Brain microvascular endothelial cell (primary cell): Measurements from ENCODE around the gene ING3.

Source experiments
- DNase-seq: peaks from one replicate; pipeline ENCODE4 v3.0.0-alpha.2; 2020
- H3K27ac ChIP-seq: fragments of 250-450 bp; sonication (Bioruptor Pico); 2 replicates; pipeline ENCODE4 v1.5.1; 2020; ENCODE audit warnings: mild to moderate bottlenecking, moderate library complexity
- H3K27me3 ChIP-seq: fragments of 250-450 bp; sonication (Bioruptor Pico); replicated peaks from 2 replicates; pipeline ENCODE4 v1.5.1; 2020; ENCODE audit warnings: mild to moderate bottlenecking
- H3K36me3 ChIP-seq: fragments of 250-450 bp; sonication (Bioruptor Pico); replicated peaks from 2 replicates; pipeline ENCODE4 v1.5.1; 2020; ENCODE audit warnings: mild to moderate bottlenecking
- H3K4me3 ChIP-seq: 2 replicates; pipeline ENCODE4 v1.5.1; 2011; ENCODE audit warnings: low read depth, mild to moderate bottlenecking, control low read depth, low read length, moderate library complexity
- CTCF ChIP-seq: IDR thresholded peaks from 2 replicates; pipeline ENCODE4 v1.5.1; 2011; ENCODE audit warnings: low read depth, mild to moderate bottlenecking, moderate library complexity, low read length, control low read depth, inconsistent platforms; ENCODE audit errors: missing control alignments
- in situ Hi-C: cut with HindIII; loops from 2 replicates; pipeline ENCODE4 v1.10.0; 2017; ENCODE audit warnings: low sequenced_read_pairs, low pct_ligation_motif_present

ING3 gene

GRCh38 chr7:120927454-120928103 is 23.0 kb upstream of the ING3 start:
- Histone ChIP-seq H3K27me3 (no peaks in the 10 kb centered on the region), H3K27ac (no peak overlapping the region), H3K4me3 (no peak overlapping the region), H3K36me3 (no peaks in the 10 kb centered on the region)
- TF ChIP-seq CTCF, result no peak
- in situ Hi-C loops, result no loop called here
- no peak for DNase-seq

- Histone ChIP-seq H3K27ac (no peak overlapping the region), H3K27me3 (no peaks in the 10 kb centered on the region), H3K36me3 (no peaks in the 10 kb centered on the region), H3K4me3 (no peak overlapping the region)
- DNase-seq, result no peak
- in situ Hi-C loops, result no loop called here
- no peak for TF ChIP-seq CTCF
Measured at GRCh38 chr7:120931243-120931642, 19.3 kb upstream of the ING3 start.

GRCh38 chr7:120933475-120933874 is 17.1 kb upstream of the ING3 start:
- H3K36me3 ChIP-seq, result no peaks in the 10 kb centered on the region
- no peak overlapping the region for H3K4me3 ChIP-seq
- no peak for TF ChIP-seq CTCF
- no peak overlapping the region for H3K27ac ChIP-seq
- no peak for DNase-seq
- no peaks in the 10 kb centered on the region for H3K27me3 ChIP-seq
- in situ Hi-C loops, result no loop called here

GRCh38 chr7:120939345-120939744 is 11.2 kb upstream of the ING3 start:
- in situ Hi-C loops, result no loop called here

GRCh38 chr7:120941064-120941463 is 9.5 kb upstream of the ING3 start:
- Histone ChIP-seq H3K4me3 (no peak overlapping the region), H3K27me3 (no peaks in the 10 kb centered on the region), H3K36me3 (no peaks in the 10 kb centered on the region), H3K27ac (no peak overlapping the region)
- no peak for DNase-seq
- in situ Hi-C loops, result no loop called here
- TF ChIP-seq CTCF, result no peak

More at GRCh38 chr7:120939345-120939744, 11.2 kb upstream of the ING3 start:
- DNase-seq, result no peak
- TF ChIP-seq CTCF, result no peak
- no peaks in the 10 kb centered on the region for H3K27me3 ChIP-seq
- no peaks in the 10 kb centered on the region for H3K36me3 ChIP-seq
- no peak overlapping the region for H3K4me3 ChIP-seq
- H3K27ac ChIP-seq, result no peak overlapping the region

GRCh38 chr7:120941856-120942255 is 8.7 kb upstream of the ING3 start:
- Histone ChIP-seq H3K36me3 (no peaks in the 10 kb centered on the region), H3K27me3 (no peaks in the 10 kb centered on the region), H3K4me3 (no peak overlapping the region), H3K27ac (no peak overlapping the region)
- in situ Hi-C loops, result no loop called here
- no peak for DNase-seq
- TF ChIP-seq CTCF, result no peak
